WTC11 (cell line): ENCODE results near the gene PDGFRA.

Experiments used
- CTCF ChIP-seq: fragments of 200-600 bp; IDR thresholded peaks from 2 replicates; pipeline ENCODE4 v1.8.0; 2022; ENCODE audit warnings: antibody characterized with exemption
- ELF4 ChIP-seq: sonication (generic); formaldehyde crosslinking; IDR thresholded peaks from 2 replicates; pipeline ENCODE4 v1.8.1; 2022; ENCODE audit warnings: low read depth, mild to moderate bottlenecking, moderate library complexity, missing genetic modification reagents
- FOXJ3 ChIP-seq: sonication (generic); formaldehyde crosslinking; IDR thresholded peaks from 2 replicates; pipeline ENCODE4 v1.9.0; 2021; ENCODE audit warnings: missing genetic modification reagents, mild to moderate bottlenecking, borderline replicate concordance
- KAT7 ChIP-seq: sonication (generic); formaldehyde crosslinking; IDR thresholded peaks from 2 replicates; pipeline ENCODE4 v1.8.1; 2023; ENCODE audit warnings: missing genetic modification reagents, mild to moderate bottlenecking, borderline replicate concordance
- NFATC4 ChIP-seq: fragments of 250-450 bp; sonication (Bioruptor Pico); IDR thresholded peaks from 2 replicates; pipeline ENCODE4 v1.9.0; 2021; ENCODE audit warnings: mild to moderate bottlenecking
- NR2C2 ChIP-seq: sonication (generic); formaldehyde crosslinking; IDR thresholded peaks from 2 replicates; pipeline ENCODE4 v1.8.0; 2022; ENCODE audit warnings: mild to moderate bottlenecking, missing genetic modification reagents
- NR3C1 ChIP-seq: sonication (generic); formaldehyde crosslinking; conservative IDR thresholded peaks from 2 replicates; pipeline ENCODE4 v1.8.1; 2023; ENCODE audit warnings: low read depth, mild to moderate bottlenecking, missing genetic modification reagents
- PRDM15 ChIP-seq: sonication (generic); formaldehyde crosslinking; IDR thresholded peaks from 2 replicates; pipeline ENCODE4 v1.8.0; 2022; ENCODE audit warnings: missing genetic modification reagents
- USF2 ChIP-seq: sonication (generic); formaldehyde crosslinking; IDR thresholded peaks from 2 replicates; pipeline ENCODE4 v1.8.1; 2023; ENCODE audit warnings: mild to moderate bottlenecking, missing genetic modification reagents, moderate library complexity
- ZNF138 ChIP-seq: sonication (generic); formaldehyde crosslinking; conservative IDR thresholded peaks from 2 replicates; pipeline ENCODE4 v1.8.1; 2022; ENCODE audit warnings: mild to moderate bottlenecking, moderate library complexity, missing genetic modification reagents
- ZNF232 ChIP-seq: sonication (generic); formaldehyde crosslinking; IDR thresholded peaks from 2 replicates; pipeline ENCODE4 v1.8.0; 2022; ENCODE audit warnings: mild to moderate bottlenecking, missing genetic modification reagents
- ZNF396 ChIP-seq: fragments of 250-450 bp; sonication (Bioruptor Pico); IDR thresholded peaks from 2 replicates; pipeline ENCODE4 v1.8.0; 2021; ENCODE audit warnings: mild to moderate bottlenecking, moderate library complexity, borderline replicate concordance
- ZNF416 ChIP-seq: fragments of 250-450 bp; sonication (Bioruptor Pico); IDR thresholded peaks from 2 replicates; pipeline ENCODE4 v1.9.0; 2021; ENCODE audit warnings: mild to moderate bottlenecking, inconsistent platforms

- TF ChIP-seq CTCF (no peak), KAT7 (no peak), USF2 (CRISPR knock-in tag) (no peak), ELF4 (CRISPR knock-in tag) (no peak), FOXJ3 (no peak), NFATC4 (no peak), ZNF232 (CRISPR knock-in tag) (no peak), ZNF396 (no peak), NR2C2 (no peak), PRDM15 (CRISPR knock-in tag) (no peak), ZNF416 (no peak), ZNF138 (no peak), NR3C1 (no peak)
Observed at GRCh38 chr4:54281054-54281766, 52.1 kb downstream of the PDGFRA start.
